EL (cell line): ENCODE measurements around the gene SLC9A1.

Experiments used
- DNase-seq: peaks from one replicate; pipeline ENCODE4 v3.0.0-alpha.2; 2016

Gene SLC9A1

GRCh38 chr1:27150183-27150582 lies 4.7 kb downstream of the SLC9A1 start:
- no peak for DNase-seq

GRCh38 chr1:27149762-27150113 lies 5.2 kb downstream of the SLC9A1 start:
- no peak for DNase-seq

GRCh38 chr1:27149084-27149761 lies 5.7 kb downstream of the SLC9A1 start:
- no peak for DNase-seq

- no peak for DNase-seq
These were observed 6.3 kb downstream of the SLC9A1 start for GRCh38 chr1:27148591-27148990.

- DNase-seq, result no peak
These were observed 6.9 kb downstream of the SLC9A1 start for GRCh38 chr1:27147842-27148518.

GRCh38 chr1:27145934-27146354 lies 9.0 kb downstream of the SLC9A1 start:
- peak; percentile 89 for DNase-seq

- DNase-seq, result peak; percentile 46
These were observed 9.8 kb downstream of the SLC9A1 start for GRCh38 chr1:27144920-27145661.

GRCh38 chr1:27144049-27144748 lies 10.7 kb downstream of the SLC9A1 start:
- no peak for DNase-seq

GRCh38 chr1:27143401-27143800 lies 11.5 kb downstream of the SLC9A1 start:
- no peak for DNase-seq

- no peak for DNase-seq
These were observed 12.5 kb downstream of the SLC9A1 start for GRCh38 chr1:27142464-27142863.

- DNase-seq, result no peak
These were observed 13.5 kb downstream of the SLC9A1 start for GRCh38 chr1:27141266-27142003.

- no peak for DNase-seq
These were observed 14.9 kb downstream of the SLC9A1 start for GRCh38 chr1:27139980-27140379.

- no peak for DNase-seq
These were observed 16.0 kb downstream of the SLC9A1 start for GRCh38 chr1:27138927-27139326.

- no peak for DNase-seq
These were observed 16.6 kb downstream of the SLC9A1 start for GRCh38 chr1:27138368-27138767.

GRCh38 chr1:27137544-27138075 lies 17.3 kb downstream of the SLC9A1 start:
- peak; percentile 84 for DNase-seq

GRCh38 chr1:27136998-27137542 lies 17.9 kb downstream of the SLC9A1 start:
- DNase-seq, result peak; percentile 41

- peak; percentile 35 for DNase-seq
These were observed 18.7 kb downstream of the SLC9A1 start for GRCh38 chr1:27136236-27136551.

- DNase-seq, result no peak
These were observed 19.2 kb downstream of the SLC9A1 start for GRCh38 chr1:27135541-27136235.

- DNase-seq, result no peak
These were observed 20.9 kb downstream of the SLC9A1 start for GRCh38 chr1:27133991-27134390.

- DNase-seq, result no peak
These were observed 21.8 kb downstream of the SLC9A1 start for GRCh38 chr1:27133158-27133557.

- DNase-seq, result no peak
These were observed 22.3 kb downstream of the SLC9A1 start for GRCh38 chr1:27132624-27133023.

GRCh38 chr1:27132147-27132546 lies 22.8 kb downstream of the SLC9A1 start:
- no peak for DNase-seq
